VCaP (cell line): ENCODE measurements around the gene ODAD4.
A peak's percentile ranks its signal among the peaks of the same experiment; 100 is the strongest.
"Not testable (repeated sequence)": the region's sequence is repeated elsewhere in the genome, so short reads cannot be mapped to it uniquely, and the experiment has no call there.

Experiments
- H3K27ac ChIP-seq: fragments of 450-650 bp; 2 replicates; pipeline ENCODE4 v1.5.1; 2017
- CTCF ChIP-seq: fragments of 450-650 bp; conservative IDR thresholded peaks from 2 replicates; pipeline ENCODE4 v1.5.1; 2017; ENCODE audit warnings: mild to moderate bottlenecking, moderate library complexity

The ODAD4 gene

GRCh38 chr17:41919840-41920579 is 10.4 kb upstream of the ODAD4 start:
- peak overlapping the region; percentile 81 for H3K27ac ChIP-seq
- TF ChIP-seq CTCF, result no peak

- TF ChIP-seq CTCF, result no peak
- no peak overlapping the region; the same call in 1 of the 2 replicates for H3K27ac ChIP-seq
Observed at GRCh38 chr17:41920580-41920955, 9.8 kb upstream of the ODAD4 start.

- H3K27ac ChIP-seq, result no peak overlapping the region
- no peak for TF ChIP-seq CTCF
Observed at GRCh38 chr17:41925991-41926590, 4.3 kb upstream of the ODAD4 start.

GRCh38 chr17:41928693-41929251 is 1.6 kb upstream of the ODAD4 start:
- H3K27ac ChIP-seq, result peak overlapping the region; percentile 78; the same call in 1 of the 2 replicates
- no peak for TF ChIP-seq CTCF

- H3K27ac ChIP-seq, result peak overlapping the region; percentile 78
Observed at GRCh38 chr17:41930833-41931156, 378 bp downstream of the ODAD4 start.

GRCh38 chr17:41931715-41932114 is 1.3 kb downstream of the ODAD4 start:
- H3K27ac ChIP-seq, result not testable (repeated sequence)

- H3K27ac ChIP-seq, result no peak overlapping the region
- TF ChIP-seq CTCF, result no peak
Observed at GRCh38 chr17:41932816-41933389, 2.5 kb downstream of the ODAD4 start.

- no peak overlapping the region for H3K27ac ChIP-seq
- TF ChIP-seq CTCF, result no peak
Observed at GRCh38 chr17:41935641-41936040, 5.2 kb downstream of the ODAD4 start.
